Measurements from ENCODE around the gene SRSF1. TPM values are rescaled to one million over a fixed set of nuclear protein-coding genes. Genes with fewer than 3 reads are reported as not detected.
"Not testable (repeated sequence)": the region's sequence is repeated elsewhere in the genome, so short reads cannot be mapped to it uniquely, and the experiment has no call there.

SRSF1 gene
- total RNA-seq, 1 donor from 2014 or later, result 158 TPM

DNA sequence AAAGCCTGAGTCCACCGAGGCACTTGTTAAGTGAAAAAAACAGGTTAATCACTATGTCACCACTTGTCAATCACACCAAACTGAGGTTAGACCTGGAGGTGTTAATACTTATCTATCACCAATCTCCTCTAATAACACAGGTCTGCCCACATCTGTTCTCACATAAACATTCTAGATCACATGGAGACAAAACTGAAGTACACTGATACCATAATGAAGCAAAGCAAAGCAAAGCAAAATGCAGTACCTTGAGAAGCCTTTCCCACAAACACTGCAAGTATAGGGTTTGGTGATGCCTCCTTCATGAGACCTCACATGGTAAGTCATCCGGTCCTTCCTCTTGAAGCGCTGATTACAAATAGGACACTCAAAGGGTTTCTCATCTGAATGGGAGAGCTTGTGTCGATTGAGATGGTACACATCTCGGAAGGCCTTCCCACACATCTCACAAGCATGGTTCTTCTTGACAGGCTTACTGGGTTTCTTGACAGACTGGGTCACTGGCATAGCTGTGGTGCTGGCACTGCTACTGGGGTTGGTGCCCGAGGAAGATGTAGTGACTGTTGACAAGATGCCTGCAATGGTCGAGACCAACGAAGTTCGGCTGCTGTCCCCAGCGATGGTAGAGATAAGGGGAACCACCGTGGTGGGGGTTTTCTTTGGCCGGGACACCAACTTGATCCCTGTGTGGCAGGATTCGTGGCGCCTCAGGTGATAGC is 24.4 kb downstream of the SRSF1 start:
- Mint-ChIP-seq H3K27ac (ENCODE audit: unreplicated experiment) (no peak overlapping the region), H3K36me3 (ENCODE audit: unreplicated experiment) (peaks cover 42% of the 10 kb centered on the region), H3K27me3 (ENCODE audit: unreplicated experiment) (no peaks in the 10 kb centered on the region), H3K4me1 (ENCODE audit: unreplicated experiment) (peaks cover 43% of the 10 kb centered on the region), H3K4me3 (ENCODE audit: unreplicated experiment) (no peak overlapping the region), H3K9me3 (ENCODE audit: unreplicated experiment) (no peaks in the 10 kb centered on the region)
- TF ChIP-seq, protein P1, sequence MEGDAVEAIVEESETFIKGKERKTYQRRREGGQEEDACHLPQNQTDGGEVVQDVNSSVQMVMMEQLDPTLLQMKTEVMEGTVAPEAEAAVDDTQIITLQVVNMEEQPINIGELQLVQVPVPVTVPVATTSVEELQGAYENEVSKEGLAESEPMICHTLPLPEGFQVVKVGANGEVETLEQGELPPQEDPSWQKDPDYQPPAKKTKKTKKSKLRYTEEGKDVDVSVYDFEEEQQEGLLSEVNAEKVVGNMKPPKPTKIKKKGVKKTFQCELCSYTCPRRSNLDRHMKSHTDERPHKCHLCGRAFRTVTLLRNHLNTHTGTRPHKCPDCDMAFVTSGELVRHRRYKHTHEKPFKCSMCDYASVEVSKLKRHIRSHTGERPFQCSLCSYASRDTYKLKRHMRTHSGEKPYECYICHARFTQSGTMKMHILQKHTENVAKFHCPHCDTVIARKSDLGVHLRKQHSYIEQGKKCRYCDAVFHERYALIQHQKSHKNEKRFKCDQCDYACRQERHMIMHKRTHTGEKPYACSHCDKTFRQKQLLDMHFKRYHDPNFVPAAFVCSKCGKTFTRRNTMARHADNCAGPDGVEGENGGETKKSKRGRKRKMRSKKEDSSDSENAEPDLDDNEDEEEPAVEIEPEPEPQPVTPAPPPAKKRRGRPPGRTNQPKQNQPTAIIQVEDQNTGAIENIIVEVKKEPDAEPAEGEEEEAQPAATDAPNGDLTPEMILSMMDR (IDR thresholded peaks at IDR 0.05), result no peak
- DNase-seq (ENCODE audit: extremely low spot score, unreplicated experiment), result no peak

DNA sequence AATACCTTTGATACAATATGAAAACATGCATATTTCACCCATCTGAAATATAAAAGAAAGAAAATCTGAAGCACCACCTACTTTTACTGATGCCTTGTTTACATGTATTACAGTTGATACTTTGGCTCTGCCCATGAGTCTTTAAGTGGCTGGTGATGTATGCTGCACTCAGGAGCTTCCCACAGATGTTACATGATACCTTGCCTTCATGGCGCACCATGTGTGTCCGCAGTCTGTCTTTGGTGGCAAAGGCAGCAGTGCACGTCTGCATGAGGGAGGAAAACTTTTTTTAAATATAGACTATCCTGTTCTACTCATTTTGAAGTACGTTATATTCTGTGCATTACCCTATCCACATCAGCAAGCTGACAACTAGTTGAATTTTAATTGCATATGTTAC is 26.5 kb downstream of the SRSF1 start:
- Mint-ChIP-seq H3K36me3 (ENCODE audit: unreplicated experiment) (peaks cover 55% of the 10 kb centered on the region), H3K9me3 (ENCODE audit: unreplicated experiment) (no peaks in the 10 kb centered on the region), H3K27ac (ENCODE audit: unreplicated experiment) (no peak overlapping the region), H3K27me3 (ENCODE audit: unreplicated experiment) (no peaks in the 10 kb centered on the region), H3K4me1 (ENCODE audit: unreplicated experiment) (peaks cover 31% of the 10 kb centered on the region), H3K4me3 (ENCODE audit: unreplicated experiment) (no peak overlapping the region)
- DNase-seq (ENCODE audit: extremely low spot score, unreplicated experiment), result no peak
- TF ChIP-seq, protein P1 (IDR thresholded peaks at IDR 0.05), result no peak

DNA sequence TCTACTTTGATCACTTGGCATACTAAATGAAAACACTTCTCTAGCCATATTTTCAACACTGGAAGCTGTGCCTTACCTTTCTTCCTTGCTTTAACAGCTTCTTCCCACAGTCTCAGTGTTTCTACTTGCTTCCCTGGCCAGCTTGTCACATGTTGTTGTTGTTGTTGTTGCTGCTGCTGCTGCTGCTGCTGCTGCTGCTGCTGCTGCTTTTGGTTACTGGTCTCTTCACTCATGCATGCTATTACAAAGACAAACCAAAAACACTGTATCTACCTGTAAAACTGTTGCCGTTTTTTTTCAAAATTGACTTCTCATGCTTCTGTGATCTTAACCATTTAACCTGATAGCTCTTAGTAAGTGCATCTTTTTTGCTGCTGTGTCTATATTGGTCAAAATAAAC is 28.0 kb downstream of the SRSF1 start:
- TF ChIP-seq, protein P1 (IDR thresholded peaks at IDR 0.05), result no peak
- no peak overlapping the region for H3K27ac Mint-ChIP-seq (ENCODE audit: unreplicated experiment)
- peaks cover 64% of the 10 kb centered on the region for H3K36me3 Mint-ChIP-seq (ENCODE audit: unreplicated experiment)
- DNase-seq (ENCODE audit: extremely low spot score, unreplicated experiment), result no peak
- H3K4me3 Mint-ChIP-seq (ENCODE audit: unreplicated experiment), result no peak overlapping the region
- H3K27me3 Mint-ChIP-seq (ENCODE audit: unreplicated experiment), result no peaks in the 10 kb centered on the region
- H3K9me3 Mint-ChIP-seq (ENCODE audit: unreplicated experiment), result no peaks in the 10 kb centered on the region
- peaks cover 16% of the 10 kb centered on the region for H3K4me1 Mint-ChIP-seq (ENCODE audit: unreplicated experiment)

DNA sequence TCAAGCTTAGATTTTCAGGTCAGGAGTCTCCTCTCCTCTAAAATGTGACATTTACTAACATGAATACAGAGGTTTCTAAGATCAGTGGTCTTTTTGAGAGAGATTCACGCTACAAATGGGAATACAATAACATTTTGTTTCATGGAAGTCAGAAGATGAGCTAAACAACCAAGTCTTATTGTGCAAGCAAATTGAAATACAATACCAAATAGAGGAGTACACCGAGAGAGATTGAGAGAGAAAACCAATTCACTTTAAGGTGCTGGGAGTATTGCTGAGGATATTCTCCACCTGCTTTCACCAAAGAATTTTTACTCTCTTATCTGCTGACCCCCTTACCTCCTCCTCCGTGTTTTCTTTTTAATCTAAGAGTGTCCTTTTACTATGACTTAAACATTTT is 30.5 kb downstream of the SRSF1 start:
- DNase-seq (ENCODE audit: extremely low spot score, unreplicated experiment), result no peak
- no peaks in the 10 kb centered on the region for H3K9me3 Mint-ChIP-seq (ENCODE audit: unreplicated experiment)
- no peak overlapping the region for H3K27ac Mint-ChIP-seq (ENCODE audit: unreplicated experiment)
- TF ChIP-seq, protein P1 (IDR thresholded peaks at IDR 0.05), result no peak
- H3K4me3 Mint-ChIP-seq (ENCODE audit: unreplicated experiment), result no peak overlapping the region
- peaks cover 58% of the 10 kb centered on the region for H3K36me3 Mint-ChIP-seq (ENCODE audit: unreplicated experiment)
- H3K4me1 Mint-ChIP-seq (ENCODE audit: unreplicated experiment), result no peaks in the 10 kb centered on the region
- no peaks in the 10 kb centered on the region for H3K27me3 Mint-ChIP-seq (ENCODE audit: unreplicated experiment)

DNA sequence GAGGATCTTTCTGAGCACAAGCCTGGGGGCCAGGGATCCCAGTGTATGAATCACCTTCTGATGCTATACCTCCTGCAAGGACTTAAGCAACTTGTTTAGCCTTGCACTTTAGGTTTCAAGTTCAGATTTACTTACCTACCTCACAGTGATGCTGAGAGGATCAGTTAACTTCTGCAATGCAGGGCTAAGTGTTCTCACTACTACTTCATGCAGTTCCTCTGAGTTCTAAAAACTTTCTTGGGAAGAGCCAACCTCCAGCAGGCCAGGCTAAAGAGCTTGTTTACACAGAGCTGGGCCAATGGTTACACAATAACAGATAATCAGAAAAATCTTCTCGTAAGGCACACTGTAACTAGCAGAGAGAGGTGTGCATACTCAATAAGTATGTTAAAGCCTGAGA is 32.0 kb downstream of the SRSF1 start:
- Mint-ChIP-seq H3K36me3 (ENCODE audit: unreplicated experiment) (peaks cover 46% of the 10 kb centered on the region), H3K4me1 (ENCODE audit: unreplicated experiment) (peaks cover 9% of the 10 kb centered on the region), H3K4me3 (ENCODE audit: unreplicated experiment) (no peak overlapping the region), H3K27me3 (ENCODE audit: unreplicated experiment) (no peaks in the 10 kb centered on the region), H3K9me3 (ENCODE audit: unreplicated experiment) (no peaks in the 10 kb centered on the region), H3K27ac (ENCODE audit: unreplicated experiment) (no peak overlapping the region)
- TF ChIP-seq, protein P1 (IDR thresholded peaks at IDR 0.05), result no peak
- no peak for DNase-seq (ENCODE audit: extremely low spot score, unreplicated experiment)

DNA sequence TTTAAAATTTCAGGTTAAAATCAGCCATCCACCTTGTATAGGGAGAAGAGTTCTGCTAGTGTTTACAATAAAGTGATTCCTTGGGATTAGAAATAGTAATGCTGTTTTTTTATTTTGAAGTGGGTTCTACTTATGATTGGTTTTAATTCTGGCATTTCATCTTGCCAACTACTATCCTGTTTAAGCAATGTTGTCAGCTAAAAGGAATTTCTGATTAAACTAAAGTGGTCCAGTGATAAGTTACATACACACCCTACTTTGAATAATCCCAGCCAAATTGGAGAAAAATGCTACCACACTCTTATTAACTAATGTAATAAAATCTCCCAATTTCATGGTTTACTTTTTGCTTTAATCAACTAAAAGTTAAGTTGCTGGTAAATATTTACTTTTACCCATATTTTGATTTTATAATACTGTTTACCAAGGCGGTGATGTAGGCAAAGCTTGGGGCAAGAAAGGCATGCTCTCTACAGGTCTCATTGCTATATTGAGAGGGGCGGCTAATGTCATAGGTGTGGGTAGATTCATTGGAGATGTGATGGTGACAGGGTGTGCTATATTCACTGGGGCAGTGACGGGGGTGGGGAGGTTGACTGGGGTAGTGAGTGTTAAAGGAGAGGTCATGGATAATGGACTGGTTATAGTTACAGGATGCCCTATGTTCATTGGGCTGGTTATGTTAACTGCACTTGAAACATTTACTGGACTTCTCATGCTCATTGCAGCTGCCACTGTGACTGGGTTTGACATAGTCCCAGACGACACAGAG is 32.8 kb downstream of the SRSF1 start:
- not testable (repeated sequence) for H3K9me3 Mint-ChIP-seq (ENCODE audit: unreplicated experiment); H3K4me1 Mint-ChIP-seq (ENCODE audit: unreplicated experiment); H3K27me3 Mint-ChIP-seq (ENCODE audit: unreplicated experiment); H3K4me3 Mint-ChIP-seq (ENCODE audit: unreplicated experiment); H3K27ac Mint-ChIP-seq (ENCODE audit: unreplicated experiment); DNase-seq (ENCODE audit: extremely low spot score, unreplicated experiment)
- H3K36me3 Mint-ChIP-seq (ENCODE audit: unreplicated experiment), result peaks cover 43% of the 10 kb centered on the region
